Embryonic facial prominence (tissue), 1 donor: ENCODE measurements around the gene CFAP221.
A peak's percentile ranks its signal among the peaks of the same experiment; 100 is the strongest.
"Not testable (repeated sequence)": the region's sequence is repeated elsewhere in the genome, so short reads cannot be mapped to it uniquely, and the experiment has no call there.

Source experiments
- DNase-seq: peaks from one replicate; pipeline ENCODE4 v3.0.0-alpha.2; 2016; ENCODE audit errors: extremely low spot score

CFAP221 gene

GRCh38 chr2:119590873-119591272, 46.6 kb downstream of the CFAP221 start:
- DNase-seq = no peak

GRCh38 chr2:119591523-119591922, 47.3 kb downstream of the CFAP221 start:
- no peak for DNase-seq

DNA sequence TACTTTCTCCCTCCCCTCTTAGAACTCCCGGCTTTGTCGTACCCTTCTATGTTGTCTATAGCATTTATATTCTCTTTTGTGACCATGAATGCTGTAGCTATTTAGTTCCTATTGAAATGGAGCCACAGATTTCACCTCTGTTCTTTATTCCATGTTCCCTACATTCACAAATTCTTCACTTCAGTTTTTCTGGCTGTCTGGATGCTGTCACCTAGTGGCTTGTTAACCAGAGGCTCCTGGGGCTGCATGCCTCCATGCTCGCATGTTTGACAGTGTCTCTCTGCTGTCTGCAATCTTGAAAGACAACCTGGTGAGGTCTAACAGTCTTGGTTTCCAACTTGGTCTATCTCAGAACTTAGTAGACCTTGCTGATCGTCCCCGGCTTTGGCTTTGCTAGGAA, 48.2 kb downstream of the CFAP221 start:
- DNase-seq = no peak

GRCh38 chr2:119596638-119597037, 52.4 kb downstream of the CFAP221 start:
- no peak for DNase-seq

DNA sequence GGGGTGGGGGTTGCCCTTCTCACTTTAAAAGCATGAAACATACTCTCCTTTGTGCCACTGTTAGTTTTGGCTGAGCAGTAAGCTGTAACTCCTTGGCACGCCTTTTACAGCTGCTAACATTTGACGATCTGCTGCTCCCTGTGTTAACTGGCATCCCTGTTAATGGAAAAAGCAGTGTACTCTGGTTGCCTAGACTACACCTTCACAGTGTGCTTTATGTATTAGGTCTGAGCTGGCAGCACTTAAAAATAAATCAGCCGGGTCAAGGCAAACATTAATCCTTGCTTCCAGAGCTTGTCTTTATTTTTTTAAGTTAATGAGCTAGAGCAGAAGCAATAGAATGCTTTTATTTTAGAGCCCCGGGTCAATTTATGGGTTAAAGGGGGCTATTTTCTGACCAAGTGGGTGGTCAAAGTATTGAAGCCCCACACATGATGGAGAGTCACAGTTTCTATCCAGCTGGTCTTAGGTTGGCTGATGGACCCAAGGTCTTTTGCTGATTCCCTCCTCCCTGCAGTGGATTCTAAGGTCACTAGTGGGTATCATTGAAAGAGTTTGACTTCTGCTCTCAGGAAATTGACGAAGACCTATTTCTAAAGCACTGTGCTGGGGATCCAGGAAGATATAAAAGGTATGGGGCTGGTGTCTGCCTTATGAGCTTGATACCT, 54.5 kb downstream of the CFAP221 start:
- DNase-seq = peak; percentile 55

DNA sequence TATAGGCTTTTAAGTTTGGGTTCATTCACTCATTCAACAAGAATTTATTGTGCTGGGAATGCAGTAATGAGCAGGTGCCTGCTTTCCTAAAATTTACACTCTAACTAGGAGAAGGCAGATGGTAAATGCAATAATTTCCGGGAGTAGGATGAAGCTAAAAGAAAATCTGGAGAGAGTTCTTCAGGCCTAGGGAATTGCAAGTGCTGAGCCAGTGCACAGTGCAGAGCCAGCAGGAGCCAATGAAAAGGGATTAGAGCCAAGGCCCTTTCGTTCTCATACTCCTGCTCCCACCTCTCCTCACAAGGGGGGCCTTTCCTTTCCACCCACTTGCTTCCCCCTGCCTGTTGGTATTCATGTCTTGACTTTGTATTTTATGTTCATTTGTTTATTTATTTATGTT, 55.1 kb downstream of the CFAP221 start:
- DNase-seq = no peak

GRCh38 chr2:119605096-119605495, 60.8 kb downstream of the CFAP221 start:
- no peak for DNase-seq

DNA sequence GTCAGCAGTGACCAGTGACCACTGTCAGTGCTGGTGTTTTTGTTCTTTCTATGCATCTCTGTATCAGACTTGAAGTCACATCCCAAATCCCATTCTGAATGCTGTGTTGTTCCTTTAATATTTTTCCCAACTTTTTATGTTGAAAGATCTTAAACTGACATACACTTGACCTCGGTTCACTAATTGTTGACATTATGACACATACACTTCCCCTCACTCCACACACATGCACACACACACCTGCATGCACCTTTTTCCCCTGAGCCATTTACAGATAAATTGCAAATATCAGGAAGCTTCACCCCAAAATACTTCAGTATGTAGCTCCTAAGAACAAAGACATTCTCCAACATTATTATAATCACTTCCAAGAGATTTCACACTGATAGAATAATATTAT, 62.4 kb downstream of the CFAP221 start:
- DNase-seq = no peak

GRCh38 chr2:119608553-119608952, 64.3 kb downstream of the CFAP221 start:
- no peak for DNase-seq

DNA sequence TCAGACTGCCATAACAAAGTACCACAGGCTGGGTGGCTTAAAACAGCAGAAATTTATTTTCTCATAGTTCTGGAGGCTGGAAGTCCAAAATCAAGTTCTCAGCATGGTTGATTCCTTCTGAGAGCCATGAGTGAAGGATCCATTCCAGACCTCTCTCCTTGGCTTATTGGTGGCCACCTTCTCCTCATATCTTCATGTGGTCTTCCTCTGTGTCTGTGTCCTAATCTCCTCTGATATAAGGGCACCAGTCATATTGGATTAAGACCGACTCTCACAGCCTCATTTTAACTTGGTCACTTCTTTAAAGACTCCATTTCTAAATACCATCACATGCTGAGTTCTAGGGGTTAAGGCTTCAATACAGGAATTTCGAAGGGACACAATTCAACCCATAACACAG, 65.1 kb downstream of the CFAP221 start:
- DNase-seq = no peak

DNA sequence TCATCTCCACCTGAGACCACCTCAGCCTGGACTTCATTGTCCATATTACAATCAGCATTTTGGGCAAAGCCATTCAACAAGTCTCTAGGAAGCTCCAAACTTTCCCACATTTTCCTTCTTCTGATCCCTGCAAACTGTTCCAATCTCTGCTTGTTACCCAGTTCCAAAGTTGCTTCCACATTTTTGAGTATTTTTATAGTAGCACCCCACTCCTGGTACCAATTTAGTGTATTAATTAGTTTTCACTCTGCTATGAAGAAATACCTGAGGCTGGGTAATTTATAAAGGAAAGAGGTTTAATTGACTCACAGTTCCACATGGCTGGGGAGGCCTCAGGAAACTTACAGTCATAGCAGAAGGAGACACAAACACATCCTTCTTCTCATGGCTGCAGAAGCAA, 69.9 kb downstream of the CFAP221 start:
- DNase-seq = not testable (repeated sequence)

GRCh38 chr2:119616421-119616820, 72.2 kb downstream of the CFAP221 start:
- DNase-seq = no peak

- no peak for DNase-seq
These were observed 73.2 kb downstream of the CFAP221 start for GRCh38 chr2:119617455-119617854.

- DNase-seq = not testable (repeated sequence)
These were observed 74.5 kb downstream of the CFAP221 start for GRCh38 chr2:119618725-119619124.

- no peak for DNase-seq
These were observed 81.0 kb downstream of the CFAP221 start for GRCh38 chr2:119625226-119625625.

- no peak for DNase-seq
These were observed 85.1 kb downstream of the CFAP221 start for GRCh38 chr2:119629323-119629825.

- DNase-seq = no peak
These were observed 85.9 kb downstream of the CFAP221 start for GRCh38 chr2:119630121-119630520.

GRCh38 chr2:119637371-119637770, 93.1 kb downstream of the CFAP221 start:
- no peak for DNase-seq

DNA sequence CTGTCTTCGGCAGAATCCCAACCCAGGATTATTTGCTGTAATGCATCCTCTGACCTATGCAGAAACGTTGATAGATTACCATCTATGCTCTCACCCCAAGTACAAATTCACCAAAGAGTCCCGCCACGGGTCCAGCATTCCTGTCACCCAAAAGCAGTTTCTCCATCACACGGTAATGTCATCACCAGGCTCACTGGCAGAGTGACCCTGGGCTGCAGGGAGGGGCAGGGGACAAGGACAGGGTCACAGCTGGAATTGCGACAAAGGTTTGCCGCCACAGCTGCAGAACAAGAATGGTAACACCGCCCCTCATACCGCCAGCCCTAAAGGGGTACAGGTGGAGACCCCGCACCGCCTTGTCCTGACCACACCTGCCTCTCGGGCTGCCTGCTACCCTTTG, 94.0 kb downstream of the CFAP221 start:
- no peak for DNase-seq

GRCh38 chr2:119638685-119639554, 94.7 kb downstream of the CFAP221 start:
- DNase-seq = no peak

GRCh38 chr2:119641562-119642258, 97.5 kb downstream of the CFAP221 start:
- DNase-seq = peak; percentile 42

- no peak for DNase-seq
These were observed 99.9 kb downstream of the CFAP221 start for GRCh38 chr2:119644186-119644585.
